HG02763 (cell line): Measurements from ENCODE around the gene ILDR1.
"Not testable (repeated sequence)": the region's sequence is repeated elsewhere in the genome, so short reads cannot be mapped to it uniquely, and the experiment has no call there.

Experiments
- ATAC-seq: cut with Tn5 transposase; IDR thresholded peaks from one replicate; pipeline ENCODE4 v1.9.1; 2021; ENCODE audit warnings: mild to moderate bottlenecking, moderate library complexity; ENCODE audit not compliant: unreplicated experiment

The ILDR1 gene

DNA sequence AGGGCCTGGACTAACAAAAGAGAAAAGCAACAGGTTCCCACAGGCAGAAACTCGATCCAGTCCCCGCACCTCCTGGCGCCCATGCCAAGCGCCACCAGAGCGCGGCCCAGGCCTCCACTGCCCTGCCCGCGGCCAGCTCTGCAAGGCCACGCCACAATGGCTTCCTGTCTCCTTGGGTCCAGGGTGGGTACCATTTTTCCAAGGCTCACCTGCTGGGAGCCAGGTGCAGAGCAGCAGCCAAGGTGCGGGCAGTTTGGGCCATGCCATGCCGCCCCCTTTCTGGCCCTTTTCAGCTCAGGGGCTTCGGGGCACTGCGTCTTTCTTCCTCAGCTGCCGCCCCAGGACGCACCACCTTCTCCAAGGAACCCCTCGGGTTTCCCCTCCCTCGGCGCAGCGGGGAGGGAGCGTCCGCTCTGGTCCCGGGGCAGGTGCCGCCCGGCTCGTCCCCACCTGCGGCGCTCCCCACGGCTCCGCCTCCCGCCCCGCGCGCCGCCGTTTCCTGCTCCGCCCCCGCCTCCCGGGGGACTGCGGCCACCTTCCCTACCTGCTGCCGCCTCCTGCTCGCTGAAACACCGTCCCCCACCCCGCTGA lies at the start of gene ILDR1:
TSS of gene ILDR1 (minus strand) at position 437 of the 591 bp plus-strand sequence. CDS start at position 267, 170 bp downstream.
- ATAC-seq = peak; percentile 47

GRCh38 chr3:122067588-122068240 lies 45.7 kb upstream of the ILDR1 start:
- peak; percentile 34 for ATAC-seq

- peak; percentile 61 for ATAC-seq
These were observed 45.1 kb upstream of the ILDR1 start for GRCh38 chr3:122067214-122067550.

- peak; percentile 11 for ATAC-seq
These were observed 44.5 kb upstream of the ILDR1 start for GRCh38 chr3:122066331-122067213.

GRCh38 chr3:122064326-122064725 lies 42.3 kb upstream of the ILDR1 start:
- ATAC-seq = no peak

GRCh38 chr3:122063908-122064307 lies 41.9 kb upstream of the ILDR1 start:
- ATAC-seq = no peak

DNA sequence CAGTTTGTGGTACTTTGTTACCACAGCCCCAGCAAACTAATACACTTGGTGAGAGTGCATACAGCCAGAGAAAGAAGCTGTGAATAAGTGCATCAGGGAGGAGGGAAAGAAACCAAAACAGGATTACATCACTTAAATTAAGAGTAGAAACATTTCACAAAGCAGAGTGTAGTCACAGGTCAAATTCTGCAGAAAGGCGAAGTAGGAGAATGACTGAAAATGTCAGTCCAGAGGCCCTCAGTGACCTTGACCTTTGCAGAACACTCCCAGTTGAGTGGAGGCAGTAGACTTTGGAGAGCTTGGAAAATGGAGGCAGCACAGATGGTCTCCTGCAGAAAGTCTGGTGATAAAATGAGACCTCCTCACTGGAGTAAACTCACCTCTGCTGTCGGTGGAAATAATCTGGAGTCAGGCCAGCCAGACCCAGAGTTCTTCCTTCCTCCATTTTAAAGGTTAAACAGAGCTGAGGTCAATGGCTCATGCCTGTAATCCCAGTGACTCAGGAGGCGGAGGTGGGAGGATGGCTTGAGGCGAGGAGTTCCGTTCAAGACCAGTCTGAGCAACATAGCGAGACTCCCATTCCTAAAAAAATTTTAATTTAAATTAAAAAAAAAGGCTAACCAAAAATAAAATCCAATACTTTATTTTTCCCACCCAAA lies 38.1 kb upstream of the ILDR1 start:
- ATAC-seq = no peak

- no peak for ATAC-seq
These were observed 36.2 kb upstream of the ILDR1 start for GRCh38 chr3:122058294-122058693.

DNA sequence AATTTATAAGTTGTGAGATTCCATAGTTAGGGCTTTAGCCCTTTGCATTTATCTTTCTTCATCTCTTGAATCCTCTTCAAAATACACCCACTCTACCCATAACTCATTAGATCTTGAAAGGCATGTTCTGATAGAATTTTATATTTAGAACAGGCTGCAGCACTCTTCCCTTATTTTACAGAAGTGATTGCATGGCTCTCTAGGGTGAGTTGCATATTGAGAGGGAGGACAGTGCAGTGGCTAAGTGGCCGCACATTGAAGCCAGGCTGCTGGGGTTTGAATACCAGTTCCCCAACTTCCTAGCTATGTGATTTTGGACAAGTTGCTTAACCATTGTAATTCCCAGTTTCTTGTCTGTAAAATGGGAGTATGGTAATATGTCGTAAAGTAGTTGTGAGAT lies 35.6 kb upstream of the ILDR1 start:
- no peak for ATAC-seq

DNA sequence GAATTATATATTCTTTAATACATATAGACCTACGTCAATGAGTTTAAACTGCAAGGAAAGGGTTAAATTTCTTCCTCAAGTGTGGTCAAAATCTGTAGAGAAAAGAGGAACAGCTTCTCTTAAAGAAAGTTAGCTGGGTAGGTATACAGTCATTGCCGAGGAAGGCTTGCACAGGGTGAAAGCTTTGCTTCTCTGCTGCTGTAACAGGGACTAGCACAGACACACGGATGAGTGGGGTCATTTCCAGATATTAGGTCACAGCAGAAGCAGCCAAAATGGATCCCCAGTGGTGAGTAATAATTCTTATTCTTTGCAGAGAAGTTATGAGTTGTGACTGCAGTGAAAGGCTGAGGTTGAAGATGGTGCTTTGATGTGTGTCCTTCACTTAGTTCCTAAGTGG lies 33.2 kb upstream of the ILDR1 start, which contains the start of gene CD86:
TSS of gene CD86 (plus strand) at position 148 of the 400 bp plus-strand sequence. CDS start at position 276, 128 bp downstream.
- ATAC-seq = peak; percentile 86

DNA sequence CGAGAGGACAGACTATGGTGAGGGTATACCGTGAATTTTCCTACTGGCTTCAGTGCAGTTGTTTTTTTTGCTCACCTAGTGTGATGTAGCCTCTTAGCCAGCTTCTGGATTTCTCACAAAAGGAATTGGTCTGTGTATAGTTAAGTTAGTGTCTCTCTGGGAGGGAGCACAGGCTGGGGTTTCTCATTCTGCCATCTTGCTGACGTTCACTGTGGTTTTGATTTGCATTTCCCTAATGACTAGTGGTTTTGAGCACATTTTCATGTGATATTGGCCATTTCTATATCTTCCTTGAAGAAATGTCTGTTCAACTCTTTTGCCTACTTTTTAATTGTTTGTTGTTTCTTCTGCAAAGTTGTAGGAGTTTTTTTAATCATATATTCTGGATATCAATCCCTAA lies 30.9 kb upstream of the ILDR1 start:
- ATAC-seq = no peak

DNA sequence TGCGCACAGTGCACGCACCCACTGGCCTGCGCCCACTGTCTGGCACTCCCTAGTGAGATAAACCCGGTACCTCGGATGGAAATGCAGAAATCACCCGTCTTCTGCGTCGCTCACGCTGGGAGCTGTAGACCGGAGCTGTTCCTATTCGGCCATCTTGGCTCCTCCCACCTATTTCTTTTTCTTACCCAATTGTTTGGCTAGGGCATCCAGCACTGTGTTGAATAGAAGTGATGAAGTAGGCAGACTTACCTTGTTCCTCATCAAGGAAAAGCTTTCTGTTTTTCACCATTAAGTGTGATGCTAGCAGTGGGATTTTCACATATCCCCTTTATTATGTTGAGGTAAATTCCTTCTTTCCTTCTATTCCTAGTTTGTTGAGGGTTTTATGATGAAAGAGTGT lies 25.7 kb upstream of the ILDR1 start:
- ATAC-seq = not testable (repeated sequence)

GRCh38 chr3:122047296-122047695 lies 25.2 kb upstream of the ILDR1 start:
- ATAC-seq = not testable (repeated sequence)

DNA sequence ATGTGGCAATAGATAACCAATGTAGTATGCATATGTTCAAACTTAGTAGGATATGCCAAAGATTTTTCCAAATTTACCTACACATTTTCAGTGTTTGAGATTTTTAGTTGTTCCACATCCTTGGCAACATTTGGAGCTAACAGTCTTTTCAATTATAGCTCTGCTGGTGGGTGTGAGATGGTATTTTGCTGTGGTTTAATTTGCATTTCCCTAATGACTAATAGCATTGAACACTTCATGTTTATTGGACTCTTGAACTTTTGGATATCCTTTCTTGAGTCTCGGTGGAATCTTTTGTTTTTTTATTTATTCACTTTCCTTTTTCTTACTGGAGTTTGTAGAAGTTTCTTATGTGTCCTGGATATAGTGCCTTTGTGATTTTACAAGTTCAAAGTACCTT lies 11.0 kb upstream of the ILDR1 start:
- ATAC-seq = no peak

GRCh38 chr3:122032531-122032930 lies 10.5 kb upstream of the ILDR1 start:
- ATAC-seq = no peak

GRCh38 chr3:122031123-122031468 lies 9.0 kb upstream of the ILDR1 start:
- peak; percentile 27 for ATAC-seq

DNA sequence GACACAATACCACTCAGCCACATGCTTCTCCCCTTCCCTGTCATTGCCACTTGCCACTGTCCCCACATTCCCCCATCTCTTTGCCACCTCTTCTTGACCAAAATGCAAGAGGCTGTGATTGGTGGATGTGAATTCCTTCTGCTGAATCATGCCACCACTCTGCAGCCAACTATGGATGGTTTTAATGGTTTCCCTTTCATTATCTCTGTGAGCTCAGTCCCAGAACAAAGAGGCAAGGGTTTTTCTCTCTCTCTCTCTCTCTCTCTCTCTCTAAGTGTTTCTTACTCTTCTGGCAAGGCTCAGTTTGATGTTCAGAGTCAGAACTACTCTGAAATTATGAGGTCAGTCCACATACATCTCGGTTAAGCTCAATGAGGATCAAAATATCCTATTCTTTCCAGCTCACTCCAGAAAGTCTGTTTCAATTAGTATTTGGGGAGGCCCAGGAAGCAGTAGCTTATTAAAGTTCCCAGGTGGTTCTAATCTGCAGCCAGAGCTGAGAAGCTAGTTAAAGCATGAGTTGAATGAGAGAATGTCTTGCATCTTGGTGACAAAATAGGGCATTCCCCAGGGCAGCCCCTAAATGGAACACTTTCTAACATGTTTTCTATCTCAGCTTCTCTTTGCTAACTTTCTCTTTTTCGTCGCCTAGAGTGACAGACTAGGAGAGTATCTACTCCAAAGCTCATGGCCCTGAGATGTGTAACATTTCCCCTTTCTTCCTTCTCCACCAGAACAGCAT lies 8.5 kb upstream of the ILDR1 start:
- peak; percentile 64 for ATAC-seq

- ATAC-seq = peak; percentile 75
These were observed 3.2 kb upstream of the ILDR1 start for GRCh38 chr3:122025296-122025695.

- no peak for ATAC-seq
These were observed 2.8 kb upstream of the ILDR1 start for GRCh38 chr3:122024800-122025199.

DNA sequence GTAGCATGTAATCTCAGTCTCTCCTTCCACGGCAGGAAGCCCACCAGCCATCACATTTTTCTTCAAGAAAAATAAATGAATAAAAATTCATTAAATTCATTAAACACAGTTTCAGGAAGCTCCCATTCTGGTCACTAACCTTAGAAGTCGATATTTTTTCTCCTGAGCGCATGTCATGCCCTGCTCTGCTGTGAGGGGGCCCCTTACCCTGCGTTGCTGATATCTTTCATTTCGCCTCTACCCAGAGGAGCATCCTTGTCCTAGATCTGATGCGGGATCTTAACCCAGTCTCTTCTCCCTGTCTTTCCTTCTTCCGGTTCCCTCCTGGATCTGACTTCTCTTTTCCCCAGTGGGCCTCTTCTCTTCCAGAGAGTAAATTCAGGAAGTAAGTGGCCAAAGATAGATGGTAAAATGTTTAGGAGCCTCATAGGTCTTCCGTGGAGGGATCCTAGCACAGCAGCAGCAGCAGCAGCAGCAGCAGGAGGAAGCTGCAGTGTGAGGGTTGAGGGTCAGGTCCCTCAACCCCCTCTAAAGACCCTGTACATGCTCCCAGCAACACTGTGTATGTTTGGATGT lies 1.4 kb upstream of the ILDR1 start:
- ATAC-seq = no peak
